Measurements from ENCODE around the gene CAMSAP2.

The CAMSAP2 gene

GRCh38 chr1:200887772-200888348, 149.2 kb downstream of the CAMSAP2 start:
- H3K4me3 ChIP-seq (ENCODE audit: low read depth, low read length): peak overlapping the region; percentile 54
- no peak for TF ChIP-seq CTCF (IDR thresholded peaks at IDR 0.05; ENCODE audit: borderline replicate concordance, insufficient read depth, low read depth, low read length)

- peak overlapping the region; percentile 54 for H3K4me3 ChIP-seq (ENCODE audit: low read depth, low read length)
- TF ChIP-seq CTCF (IDR thresholded peaks at IDR 0.05; ENCODE audit: borderline replicate concordance, insufficient read depth, low read depth, low read length): no peak
These were observed 149.7 kb downstream of the CAMSAP2 start for GRCh38 chr1:200888349-200888838.

GRCh38 chr1:200889571-200889970, 150.9 kb downstream of the CAMSAP2 start:
- no peak for TF ChIP-seq CTCF (IDR thresholded peaks at IDR 0.05; ENCODE audit: borderline replicate concordance, insufficient read depth, low read depth, low read length)
- no peak overlapping the region for H3K4me3 ChIP-seq (ENCODE audit: low read depth, low read length)

GRCh38 chr1:200890027-200890426, 151.3 kb downstream of the CAMSAP2 start:
- TF ChIP-seq CTCF (IDR thresholded peaks at IDR 0.05; ENCODE audit: borderline replicate concordance, insufficient read depth, low read depth, low read length): no peak
- H3K4me3 ChIP-seq (ENCODE audit: low read depth, low read length): no peak overlapping the region

- TF ChIP-seq CTCF (IDR thresholded peaks at IDR 0.05; ENCODE audit: borderline replicate concordance, insufficient read depth, low read depth, low read length): peak; percentile 75
- peak overlapping the region; percentile 93 for H3K4me3 ChIP-seq (ENCODE audit: low read depth, low read length)
These were observed 152.4 kb downstream of the CAMSAP2 start for GRCh38 chr1:200890818-200891773.

- peak overlapping the region; percentile 93 for H3K4me3 ChIP-seq (ENCODE audit: low read depth, low read length)
- no peak for TF ChIP-seq CTCF (IDR thresholded peaks at IDR 0.05; ENCODE audit: borderline replicate concordance, insufficient read depth, low read depth, low read length)
These were observed 153.1 kb downstream of the CAMSAP2 start for GRCh38 chr1:200891774-200892157.

Data from GM12875 (cell line).